NCI-H1417 (cell line): Measurements from ENCODE around the gene TMEM151A.

Experiments used
- DNase-seq, 3 experiments: peaks; one replicate each; lab custom pipeline; 2025; lab: John Stamatoyannopoulos, UW

The TMEM151A gene

GRCh38 chr11:66283461-66284105 lies 8.1 kb upstream of the TMEM151A start:
- DNase-seq: no peak

GRCh38 chr11:66284526-66285078 lies 7.1 kb upstream of the TMEM151A start:
- DNase-seq: no peak

GRCh38 chr11:66285250-66285947 lies 6.3 kb upstream of the TMEM151A start:
- DNase-seq: no peak

GRCh38 chr11:66286699-66287098 lies 5.0 kb upstream of the TMEM151A start:
- DNase-seq: no peak

- DNase-seq: no peak
These were observed 4.3 kb upstream of the TMEM151A start for GRCh38 chr11:66287211-66287888.

- peak in 1 of 3 experiments; percentile 81 for DNase-seq
These were observed 3.6 kb upstream of the TMEM151A start for GRCh38 chr11:66287889-66288670.

- DNase-seq: peak; percentile 99 to 100 (median 99)
These were observed 2.8 kb upstream of the TMEM151A start, which contains the start of gene YIF1A for GRCh38 chr11:66288671-66289547. TSS of gene YIF1A (minus strand) at chr11:66289143. CDS start at chr11:66288985, 158 bp downstream.

GRCh38 chr11:66289548-66290329 lies 2.0 kb upstream of the TMEM151A start:
- peak in 2 of 3 experiments; percentile 46 to 62 for DNase-seq

- DNase-seq: no peak
These were observed 1.4 kb upstream of the TMEM151A start for GRCh38 chr11:66290330-66290621.

GRCh38 chr11:66291303-66291705 lies 390 bp upstream of the TMEM151A start:
- no peak for DNase-seq

GRCh38 chr11:66292543-66293332 lies 1.0 kb downstream of the TMEM151A start:
- DNase-seq: peak in 1 of 3 experiments; percentile 23

- DNase-seq: no peak
These were observed 1.7 kb downstream of the TMEM151A start for GRCh38 chr11:66293352-66293751.

GRCh38 chr11:66293777-66294625 lies 2.3 kb downstream of the TMEM151A start:
- no peak for DNase-seq

GRCh38 chr11:66294626-66295620 lies 3.2 kb downstream of the TMEM151A start:
- DNase-seq: no peak

GRCh38 chr11:66297610-66298009 lies 5.9 kb downstream of the TMEM151A start:
- DNase-seq: no peak

- no peak for DNase-seq
These were observed 7.5 kb downstream of the TMEM151A start for GRCh38 chr11:66299186-66299585.

GRCh38 chr11:66302656-66303055 lies 11.0 kb downstream of the TMEM151A start:
- DNase-seq: no peak
